ENCODE data around the gene CMIP. TPM values are rescaled to one million over a fixed set of nuclear protein-coding genes. Genes with fewer than 3 reads are reported as not detected.

The CMIP gene
- total RNA-seq, 1 experiment from 2014 or later: 48.2 TPM

- H3K9ac ChIP-seq (ENCODE audit: extremely low read depth, insufficient read length, low read length): no peak overlapping the region
- no peak overlapping the region for H2BK12ac ChIP-seq (ENCODE audit: insufficient read length, low read depth, low read length)
- no peak for TF ChIP-seq CTCF (conservative IDR thresholded peaks at IDR 0.05)
Observed at GRCh38 chr16:81578076-81578475, 133.5 kb downstream of the CMIP start.

More at GRCh38 chr16:81578076-81578475, 133.5 kb downstream of the CMIP start:
- Histone ChIP-seq H3K4me2 (ENCODE audit: insufficient read depth, insufficient read length, low read length) (no peak overlapping the region), H2BK15ac (ENCODE audit: low read depth, low read length) (no peak overlapping the region), H3K23me2 (ENCODE audit: insufficient read length, low read depth, low read length, poor library complexity, severe bottlenecking) (no peaks in the 10 kb centered on the region), H2BK5ac (ENCODE audit: insufficient read length, low read length) (no peak overlapping the region), H4K5ac (ENCODE audit: insufficient read length, low read depth, low read length) (no peak overlapping the region), H3K79me1 (ENCODE audit: insufficient read depth, low read depth, low read length, poor library complexity, severe bottlenecking) (peaks cover 3% of the 10 kb centered on the region), H3T11ph (ENCODE audit: low read length) (no peak overlapping the region), H3K4me1 (ENCODE audit: insufficient read depth, low read length) (no peaks in the 10 kb centered on the region), H3K4ac (ENCODE audit: low read depth, low read length) (no peak overlapping the region), H3K23ac (ENCODE audit: insufficient read length, low read depth, low read length) (no peak overlapping the region), H3K27me3 (ENCODE audit: insufficient read depth, low read length) (no peaks in the 10 kb centered on the region), H2BK20ac (ENCODE audit: low read depth, low read length, poor library complexity, severe bottlenecking) (no peak overlapping the region), H4K20me1 (ENCODE audit: control insufficient read depth, insufficient read depth, insufficient read length) (no peaks in the 10 kb centered on the region), H4K91ac (ENCODE audit: insufficient read length, low read depth, low read length) (no peak overlapping the region), H3K9me3 (ENCODE audit: control insufficient read depth, low read depth, low read length) (no peaks in the 10 kb centered on the region), H2BK120ac (ENCODE audit: low read depth, low read length, poor library complexity, severe bottlenecking) (no peak overlapping the region), H2AK5ac (ENCODE audit: insufficient read length, low read length) (no peak overlapping the region), H2AFZ (ENCODE audit: low read length) (no peak overlapping the region), H4K8ac (replicated peaks; ENCODE audit: insufficient read length, low read depth, low read length) (no peak overlapping the region), H3K27ac (ENCODE audit: insufficient read length, low read depth, low read length) (no peak overlapping the region), H3K79me2 (ENCODE audit: insufficient read depth, low read length) (peaks cover 5% of the 10 kb centered on the region; the same call in 1 of the 2 replicates), H3K14ac (ENCODE audit: insufficient read depth, low read length) (no peak overlapping the region), H3K56ac (ENCODE audit: insufficient read length, low read depth, low read length) (no peak overlapping the region), H3K18ac (ENCODE audit: insufficient read length, low read depth, low read length) (no peak overlapping the region)
- 100% methylated on average over 1 of the region's 2 CpGs for WGBS (ENCODE audit: extremely low coverage, insufficient read length, low lambda C conversion rate)
- Mint-ChIP-seq H3K9me3 (no peaks in the 10 kb centered on the region), H3K27ac (no peak overlapping the region), H3K36me3 (ENCODE audit: insufficient read depth in 1 of 3, low read depth in 3 of 3) (0 out of 7 replicates have a peak, but pooled peaks cover 0 to 2% (median 0%) of the 10 kb centered on the region in 3 experiments), H3K4me3 (no peak overlapping the region), H3K27me3 (ENCODE audit: low read depth) (no peaks in the 10 kb centered on the region), H3K4me1 (peaks cover 0 to 6% of the 10 kb centered on the region in 2 experiments; a peak in 3 of 4 replicates)
- DNase-seq: no peak

Measured in H9 (cell line).